WTC11 (cell line): ENCODE measurements around the gene MYPOP. TPM values are rescaled to one million over a fixed set of nuclear protein-coding genes. Genes with fewer than 3 reads are reported as not detected.

Experiments used
- ATAC-seq: fragments of 200-7000 bp; cut with Tn5 transposase; 2 replicates; pipeline ENCODE4 v1.10.0; 2021; ENCODE audit warnings: mild to moderate bottlenecking, moderate library complexity
- CTCF ChIA-PET: fragments of 300-600 bp; sonication (Branson Sonifier 250); formaldehyde crosslinking; loops from one replicate; lab custom pipeline; 2021; ENCODE audit warnings: antibody characterized with exemption; lab: Charles Lee
- POLR2A ChIA-PET: fragments of 350-600 bp; sonication (Branson Sonifier 250); formaldehyde crosslinking; loops from one replicate; lab custom pipeline; 2021; ENCODE audit warnings: antibody characterized with exemption; lab: Charles Lee
- DNase-seq: peaks from one replicate; pipeline ENCODE4 v3.0.0; 2021; ENCODE audit warnings: low spot score
- H3K27ac Mint-ChIP-seq: 2 replicates; pipeline ENCODE4 v1.8.0; 2021; ENCODE audit warnings: mixed read lengths
- H3K27me3 Mint-ChIP-seq: 2 replicates; pipeline ENCODE4 v1.8.0; 2021; ENCODE audit warnings: low read depth, mild to moderate bottlenecking, moderate library complexity, mixed read lengths
- H3K36me3 Mint-ChIP-seq: 2 replicates; pipeline ENCODE4 v1.8.0; 2021; ENCODE audit warnings: mixed read lengths
- H3K4me1 Mint-ChIP-seq: 2 replicates; pipeline ENCODE4 v1.8.0; 2022; ENCODE audit warnings: mixed read lengths
- H3K4me3 Mint-ChIP-seq: 2 replicates; pipeline ENCODE4 v1.8.0; 2021; ENCODE audit warnings: mild to moderate bottlenecking, moderate library complexity, mixed read lengths
- H3K9me3 Mint-ChIP-seq: 2 replicates; pipeline ENCODE4 v1.8.0; 2021; ENCODE audit warnings: mixed read lengths
- ARID4B ChIP-seq: sonication (generic); formaldehyde crosslinking; IDR thresholded peaks from 2 replicates; pipeline ENCODE4 v1.8.0; 2023; ENCODE audit warnings: missing genetic modification reagents, mild to moderate bottlenecking, borderline replicate concordance
- ATF1 ChIP-seq: sonication (generic); formaldehyde crosslinking; IDR thresholded peaks from 2 replicates; pipeline ENCODE4 v1.8.1; 2023; ENCODE audit warnings: mild to moderate bottlenecking, moderate library complexity, missing genetic modification reagents
- ESRRA ChIP-seq: sonication (generic); formaldehyde crosslinking; IDR thresholded peaks from 2 replicates; pipeline ENCODE4 v1.8.1; 2022; ENCODE audit warnings: mild to moderate bottlenecking, missing genetic modification reagents, borderline replicate concordance
- ETV6 ChIP-seq: sonication (generic); formaldehyde crosslinking; IDR thresholded peaks from 2 replicates; pipeline ENCODE4 v1.8.1; 2022; ENCODE audit warnings: mild to moderate bottlenecking, missing genetic modification reagents
- FOXK1 ChIP-seq: sonication (generic); formaldehyde crosslinking; IDR thresholded peaks from 2 replicates; pipeline ENCODE4 v1.8.0; 2022; ENCODE audit warnings: mild to moderate bottlenecking, moderate library complexity, missing genetic modification reagents
- FOXP4 ChIP-seq: sonication (generic); formaldehyde crosslinking; IDR thresholded peaks from 2 replicates; pipeline ENCODE4 v1.8.0; 2022; ENCODE audit warnings: mild to moderate bottlenecking, missing genetic modification reagents
- GABPB1 ChIP-seq: sonication (generic); formaldehyde crosslinking; IDR thresholded peaks from 2 replicates; pipeline ENCODE4 v1.8.1; 2023; ENCODE audit warnings: mild to moderate bottlenecking, missing genetic modification reagents
- GTF2I ChIP-seq: fragments of 250-450 bp; sonication (Bioruptor Pico); conservative IDR thresholded peaks from 2 replicates; pipeline ENCODE4 v1.4.0; 2021; ENCODE audit warnings: mild to moderate bottlenecking
- HMGXB4 ChIP-seq: sonication (generic); formaldehyde crosslinking; IDR thresholded peaks from 2 replicates; pipeline ENCODE4 v1.8.1; 2023; ENCODE audit warnings: mild to moderate bottlenecking, moderate library complexity, missing genetic modification reagents
- IRF1 ChIP-seq: sonication (generic); formaldehyde crosslinking; IDR thresholded peaks from 2 replicates; pipeline ENCODE4 v1.8.0; 2023; ENCODE audit warnings: missing genetic modification reagents
- KAT7 ChIP-seq: sonication (generic); formaldehyde crosslinking; IDR thresholded peaks from 2 replicates; pipeline ENCODE4 v1.8.1; 2023; ENCODE audit warnings: missing genetic modification reagents, mild to moderate bottlenecking, borderline replicate concordance
- MAX ChIP-seq: sonication (generic); formaldehyde crosslinking; IDR thresholded peaks from 2 replicates; pipeline ENCODE4 v1.8.0; 2022; ENCODE audit warnings: mild to moderate bottlenecking, missing genetic modification reagents
- NFE2L1 ChIP-seq: sonication (generic); formaldehyde crosslinking; IDR thresholded peaks from 2 replicates; pipeline ENCODE4 v1.8.1; 2023; ENCODE audit warnings: missing genetic modification reagents
- NFYB ChIP-seq: sonication (generic); formaldehyde crosslinking; conservative IDR thresholded peaks from 2 replicates; pipeline ENCODE4 v1.8.0; 2022; ENCODE audit warnings: low read depth, missing genetic modification reagents
- NR3C1 ChIP-seq: sonication (generic); formaldehyde crosslinking; conservative IDR thresholded peaks from 2 replicates; pipeline ENCODE4 v1.8.1; 2023; ENCODE audit warnings: low read depth, mild to moderate bottlenecking, missing genetic modification reagents
- PRDM15 ChIP-seq: sonication (generic); formaldehyde crosslinking; IDR thresholded peaks from 2 replicates; pipeline ENCODE4 v1.8.0; 2022; ENCODE audit warnings: missing genetic modification reagents
- TP53 ChIP-seq: sonication (generic); formaldehyde crosslinking; IDR thresholded peaks from 2 replicates; pipeline ENCODE4 v1.8.1; 2023; ENCODE audit warnings: mild to moderate bottlenecking, missing genetic modification reagents
- USF1 ChIP-seq: sonication (generic); formaldehyde crosslinking; IDR thresholded peaks from 2 replicates; pipeline ENCODE4 v1.8.0; 2022; ENCODE audit warnings: mild to moderate bottlenecking, missing genetic modification reagents
- ZNF121 ChIP-seq: sonication (generic); formaldehyde crosslinking; IDR thresholded peaks from 2 replicates; pipeline ENCODE4 v1.8.0; 2023; ENCODE audit warnings: missing genetic modification reagents
- ZNF423 ChIP-seq: fragments of 250-450 bp; sonication (Bioruptor Pico); IDR thresholded peaks from 2 replicates; pipeline ENCODE4 v2.1.2; 2022; ENCODE audit warnings: mild to moderate bottlenecking, moderate library complexity
- total RNA-seq: library from RNA; stranded (reverse); gene quantifications from 3 replicates; pipeline ENCODE4 v1.2.3, GENCODE V29; 2021

The MYPOP gene
- total RNA-seq, 1 experiment from 2014 or later: 13.6 TPM

GRCh38 chr19:45902651-45903625 is 525 bp upstream of the MYPOP start (continued):
- TF ChIP-seq ARID4B (CRISPR knock-in tag): peak; percentile 68; the same call in 1 of the 2 replicates
- no peak for TF ChIP-seq GTF2I (CRISPR knock-in tag)
- no peak for TF ChIP-seq NR3C1 (CRISPR knock-in tag)
- peak; percentile 66 for TF ChIP-seq ZNF423 (CRISPR knock-in tag)
- TF ChIP-seq GABPB1 (CRISPR knock-in tag): no peak
- no peak; the same call in 1 of the 2 replicates for TF ChIP-seq NFE2L1 (CRISPR knock-in tag)
- TF ChIP-seq ETV6 (CRISPR knock-in tag): 0 out of 2 replicates have a peak, but pooled peaks have one; percentile 7
- TF ChIP-seq USF1 (CRISPR knock-in tag): peak; percentile 23; the same call in 1 of the 2 replicates
- no peak for TF ChIP-seq TP53 (CRISPR knock-in tag)
- TF ChIP-seq NFYB (CRISPR knock-in tag): 0 out of 2 replicates have a peak, but pooled peaks have one; percentile 30
- TF ChIP-seq, all 79 proteins: peak for 11

- no peak overlapping the region for H3K27ac Mint-ChIP-seq
- H3K27me3 Mint-ChIP-seq: peaks cover 25% of the 10 kb centered on the region
- H3K9me3 Mint-ChIP-seq: no peaks in the 10 kb centered on the region
- DNase-seq: peak; percentile 38
- H3K4me3 Mint-ChIP-seq: peak overlapping the region; percentile 65
- no peak for TF ChIP-seq ZNF121 (CRISPR knock-in tag)
- peak; percentile 54; the same call in 1 of the 2 replicates for TF ChIP-seq MAX
- 0 out of 2 replicates have a peak, but pooled peaks have one; percentile 19 for TF ChIP-seq HMGXB4 (CRISPR knock-in tag)
- no peak for TF ChIP-seq KAT7
- TF ChIP-seq FOXK1 (CRISPR knock-in tag): peak; percentile 41; the same call in 1 of the 2 replicates
- 0 out of 2 replicates have a peak, but pooled peaks have one; percentile 55 for TF ChIP-seq ETV6 (CRISPR knock-in tag)
- TF ChIP-seq ATF1 (CRISPR knock-in tag): peak; percentile 27; the same call in 1 of the 2 replicates
- TF ChIP-seq IRF1 (CRISPR knock-in tag): no peak
- TF ChIP-seq FOXP4 (CRISPR knock-in tag): peak; percentile 65; the same call in 1 of the 2 replicates
- TF ChIP-seq ESRRA: no peak
- TF ChIP-seq PRDM15 (CRISPR knock-in tag): peak; percentile 41; the same call in 1 of the 2 replicates
- POLR2A ChIA-PET: interaction anchor here (1.5 to 1.9 kb wide), 2 partner anchors 37 to 114 kb away, joined by 4 to 6 read pairs; partner anchors contain the start of gene FOXA3
- peaks cover 25% of the 10 kb centered on the region for H3K36me3 Mint-ChIP-seq
- CTCF ChIA-PET: interaction anchor here (0.6 to 4.1 kb wide), 18 partner anchors 9 to 460 kb away, joined by 3 to 41 read pairs (median 5); partner anchors contain the start of genes FOXA3, IRF2BP1, SIX5 and SYMPK
- ATAC-seq: no peak
- peaks cover 12% of the 10 kb centered on the region for H3K4me1 Mint-ChIP-seq
Measured at GRCh38 chr19:45901432-45901911, 941 bp downstream of the MYPOP start.
